HepG2 (cell line): ENCODE data around the gene HES6. TPM values are rescaled to one million over a fixed set of nuclear protein-coding genes. Genes with fewer than 3 reads are reported as not detected.

ENCODE experiments used
- BHLHE40 ChIP-seq: IDR thresholded peaks from 2 replicates; pipeline ENCODE4 v1.6.1; 2011; ENCODE audit warnings: low read length, improper control_type of control experiment
- CC2D1A ChIP-seq: sonication (generic); formaldehyde crosslinking; IDR thresholded peaks from 2 replicates; pipeline ENCODE4 v1.8.1; 2023; ENCODE audit warnings: mild to moderate bottlenecking, missing genetic modification reagents
- GABPA ChIP-seq, 2 experiments: IDR thresholded peaks; 2 replicates each; pipeline ENCODE4 v1.6.1; 2011 to 2016; ENCODE audit warnings: low read depth in 2 of 2, low read length in 1 of 2, missing biosample characterization in 1 of 2, missing genetic modification characterization in 1 of 2
- IKZF4 ChIP-seq: sonication (generic); formaldehyde crosslinking; IDR thresholded peaks from 2 replicates; pipeline ENCODE4 v1.5.1; 2020; ENCODE audit warnings: borderline replicate concordance, mild to moderate bottlenecking, low read depth, missing genetic modification reagents; ENCODE audit errors: not compliant biosample characterization
- PRPF4 ChIP-seq: fragments of 200-400 bp; formaldehyde crosslinking; IDR thresholded peaks from 2 replicates; pipeline ENCODE4 v1.6.1; 2016; ENCODE audit warnings: low read length, low read depth; ENCODE audit not compliant: poor library complexity, severe bottlenecking
- REXO4 ChIP-seq: sonication (generic); formaldehyde crosslinking; IDR thresholded peaks from 2 replicates; pipeline ENCODE4 v1.8.0; 2022; ENCODE audit warnings: missing genetic modification reagents, mild to moderate bottlenecking, borderline replicate concordance
- TAF15 ChIP-seq: fragments of 200-400 bp; formaldehyde crosslinking; IDR thresholded peaks from one replicate; pipeline ENCODE4 v1.6.1; 2018; ENCODE audit warnings: mild to moderate bottlenecking, low read depth, low read length; ENCODE audit not compliant: poor library complexity, severe bottlenecking
- TEAD3 ChIP-seq: optimal IDR thresholded peaks from 2 replicates; pipeline ENCODE3; 2016; ENCODE audit warnings: borderline replicate concordance
- WIZ ChIP-seq: sonication (generic); formaldehyde crosslinking; IDR thresholded peaks from 2 replicates; pipeline ENCODE4 v1.5.1; 2020; ENCODE audit warnings: mild to moderate bottlenecking, missing genetic modification reagents
- ZFY ChIP-seq: sonication (generic); formaldehyde crosslinking; IDR thresholded peaks from 2 replicates; pipeline ENCODE4 v1.4.0; 2020; ENCODE audit warnings: missing genetic modification reagents
- ZKSCAN8 ChIP-seq: IDR thresholded peaks from 2 replicates; pipeline ENCODE4 v1.6.1; 2016; ENCODE audit warnings: borderline replicate concordance, missing genetic modification reagents, missing compliant biosample characterization
- ZNF136 ChIP-seq: sonication (generic); formaldehyde crosslinking; IDR thresholded peaks from 2 replicates; pipeline ENCODE4 v1.8.1; 2022; ENCODE audit warnings: low read depth, mild to moderate bottlenecking, moderate library complexity, missing genetic modification reagents
- ZNF274 ChIP-seq: sonication (generic); formaldehyde crosslinking; IDR thresholded peaks from 2 replicates; pipeline ENCODE4 v1.5.1; 2020; ENCODE audit warnings: mild to moderate bottlenecking, missing genetic modification reagents
- ZNF33B ChIP-seq: sonication (generic); formaldehyde crosslinking; IDR thresholded peaks from 2 replicates; pipeline ENCODE4 v1.5.1; 2020; ENCODE audit warnings: mild to moderate bottlenecking, missing genetic modification reagents
- ZNF589 ChIP-seq: sonication (generic); formaldehyde crosslinking; conservative IDR thresholded peaks from 2 replicates; pipeline ENCODE4 v1.8.0; 2022; ENCODE audit warnings: mild to moderate bottlenecking, moderate library complexity, missing genetic modification reagents
- ZNF747 ChIP-seq: sonication (generic); formaldehyde crosslinking; IDR thresholded peaks from 2 replicates; pipeline ENCODE4 v1.8.1; 2023; ENCODE audit warnings: missing genetic modification reagents, mild to moderate bottlenecking, borderline replicate concordance
- ZNF749 ChIP-seq: sonication (generic); formaldehyde crosslinking; IDR thresholded peaks from 2 replicates; pipeline ENCODE4 v1.8.0; 2022; ENCODE audit warnings: mild to moderate bottlenecking, missing genetic modification reagents, moderate library complexity, borderline replicate concordance
- ZNF83 ChIP-seq: sonication (generic); formaldehyde crosslinking; IDR thresholded peaks from 2 replicates; pipeline ENCODE4 v1.4.0; 2020; ENCODE audit warnings: missing genetic modification reagents, mild to moderate bottlenecking, borderline replicate concordance
- polyA plus RNA-seq, 8 experiments: library from polyadenylated mRNA; depleted of rRNA in 3 of 8; stranded (reverse) in 7 of 8; unstranded in 1 of 8; fragments of >200 nt; fragmentation: Illumina TruSeq in 4 of 8; extraction: Trizol in 4 of 8; gene quantifications; 2 replicates each; pipeline versions ENCODE4 v1.2.1 to v1.2.3, GENCODE V29; 2011 to 2016; ENCODE audit warnings: low read depth in 4 of 8, missing spikeins in 1 of 8, mixed read lengths in 1 of 8; ENCODE audit not compliant: insufficient read depth in 1 of 8
- total RNA-seq, 5 experiments: library from RNA; depleted of rRNA; stranded (reverse); fragments of >200 nt; fragmentation: Illumina TruSeq; extraction: Trizol; gene quantifications; 2 replicates each; pipeline ENCODE4 v1.2.3, GENCODE V29; 2016; ENCODE audit warnings: low read depth in 1 of 5
- TF ChIP-seq, protein P1 (sequence below): IDR thresholded peaks from 2 replicates; pipeline ENCODE4 v1.6.1; 2016; ENCODE audit warnings: mild to moderate bottlenecking
- TF ChIP-seq, protein P2 (sequence below): sonication (generic); formaldehyde crosslinking; IDR thresholded peaks from 2 replicates; pipeline ENCODE4 v1.4.0; 2020; ENCODE audit warnings: mild to moderate bottlenecking, low read depth, missing genetic modification reagents
- TF ChIP-seq, protein P3 (sequence below): sonication (generic); formaldehyde crosslinking; IDR thresholded peaks from 2 replicates; pipeline ENCODE4 v1.4.0; 2020; ENCODE audit warnings: missing genetic modification reagents, borderline replicate concordance
- TF ChIP-seq, protein P4 (sequence below): sonication (generic); formaldehyde crosslinking; IDR thresholded peaks from 2 replicates; pipeline ENCODE4 v1.9.0; 2022; ENCODE audit warnings: missing genetic modification reagents, mild to moderate bottlenecking, borderline replicate concordance

HES6 gene
- total and polyA plus RNA-seq, 2 of the 13 experiments (the other 11 are each of a cell fraction or from before 2014, with no cell fraction given) = 19.5 to 82.8 TPM

DNA sequence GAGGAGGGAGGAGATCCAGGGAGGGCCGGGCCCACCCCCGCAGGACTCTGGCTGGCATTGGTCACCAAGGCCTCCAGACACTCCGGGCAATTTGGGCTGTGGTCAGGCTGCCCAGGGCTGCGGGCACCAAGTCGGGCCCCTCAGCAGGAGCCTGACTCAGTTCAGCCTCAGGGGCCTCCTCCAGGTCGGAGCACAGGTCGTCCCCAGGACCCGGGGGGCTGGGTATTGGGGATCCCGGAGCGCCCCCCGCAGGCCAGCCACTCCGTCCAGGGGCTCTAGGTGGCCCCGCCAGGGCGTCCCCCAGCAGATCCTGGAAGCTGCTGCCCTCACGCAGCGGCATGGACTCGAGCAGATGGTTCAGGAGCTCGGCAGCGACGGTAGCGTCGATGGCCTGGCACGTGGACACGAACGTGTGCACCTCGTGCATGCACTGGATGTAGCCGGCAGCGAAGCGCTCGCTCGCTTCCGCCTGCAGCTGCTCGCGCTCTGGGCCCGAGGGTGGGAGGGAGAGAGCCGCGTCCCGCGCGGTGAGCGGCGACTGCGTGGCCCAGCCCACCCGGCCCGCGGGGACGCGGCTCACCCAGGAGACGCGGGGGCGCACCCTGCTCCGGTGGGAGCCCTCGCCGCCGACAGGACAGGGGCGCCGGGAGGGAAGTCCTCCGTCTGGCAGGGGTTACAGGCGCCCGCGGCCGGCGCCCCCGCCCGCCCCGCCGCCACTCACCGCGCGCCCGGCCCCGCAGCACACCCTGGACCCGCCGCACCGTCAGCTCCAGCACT, 884 bp downstream of the HES6 start (continued):
- TF ChIP-seq IKZF4 (CRISPR knock-in tag) = peak; percentile 99
- TF ChIP-seq, protein P1, sequence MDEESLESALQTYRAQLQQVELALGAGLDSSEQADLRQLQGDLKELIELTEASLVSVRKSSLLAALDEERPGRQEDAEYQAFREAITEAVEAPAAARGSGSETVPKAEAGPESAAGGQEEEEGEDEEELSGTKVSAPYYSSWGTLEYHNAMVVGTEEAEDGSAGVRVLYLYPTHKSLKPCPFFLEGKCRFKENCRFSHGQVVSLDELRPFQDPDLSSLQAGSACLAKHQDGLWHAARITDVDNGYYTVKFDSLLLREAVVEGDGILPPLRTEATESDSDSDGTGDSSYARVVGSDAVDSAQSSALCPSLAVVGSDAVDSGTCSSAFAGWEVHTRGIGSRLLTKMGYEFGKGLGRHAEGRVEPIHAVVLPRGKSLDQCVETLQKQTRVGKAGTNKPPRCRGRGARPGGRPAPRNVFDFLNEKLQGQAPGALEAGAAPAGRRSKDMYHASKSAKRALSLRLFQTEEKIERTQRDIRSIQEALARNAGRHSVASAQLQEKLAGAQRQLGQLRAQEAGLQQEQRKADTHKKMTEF (CRISPR knock-in tag) = peak; percentile 88
- TF ChIP-seq ZNF747 (CRISPR knock-in tag) = peak; percentile 83
- TF ChIP-seq REXO4 (CRISPR knock-in tag) = peak; percentile 97
- TF ChIP-seq TEAD3 (CRISPR knock-in tag) = peak; percentile 87
- TF ChIP-seq, protein P2, sequence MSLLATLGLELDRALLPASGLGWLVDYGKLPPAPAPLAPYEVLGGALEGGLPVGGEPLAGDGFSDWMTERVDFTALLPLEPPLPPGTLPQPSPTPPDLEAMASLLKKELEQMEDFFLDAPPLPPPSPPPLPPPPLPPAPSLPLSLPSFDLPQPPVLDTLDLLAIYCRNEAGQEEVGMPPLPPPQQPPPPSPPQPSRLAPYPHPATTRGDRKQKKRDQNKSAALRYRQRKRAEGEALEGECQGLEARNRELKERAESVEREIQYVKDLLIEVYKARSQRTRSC (CRISPR knock-in tag) = peak; percentile 96; the same call in 1 of the 2 replicates
- TF ChIP-seq, protein P3, sequence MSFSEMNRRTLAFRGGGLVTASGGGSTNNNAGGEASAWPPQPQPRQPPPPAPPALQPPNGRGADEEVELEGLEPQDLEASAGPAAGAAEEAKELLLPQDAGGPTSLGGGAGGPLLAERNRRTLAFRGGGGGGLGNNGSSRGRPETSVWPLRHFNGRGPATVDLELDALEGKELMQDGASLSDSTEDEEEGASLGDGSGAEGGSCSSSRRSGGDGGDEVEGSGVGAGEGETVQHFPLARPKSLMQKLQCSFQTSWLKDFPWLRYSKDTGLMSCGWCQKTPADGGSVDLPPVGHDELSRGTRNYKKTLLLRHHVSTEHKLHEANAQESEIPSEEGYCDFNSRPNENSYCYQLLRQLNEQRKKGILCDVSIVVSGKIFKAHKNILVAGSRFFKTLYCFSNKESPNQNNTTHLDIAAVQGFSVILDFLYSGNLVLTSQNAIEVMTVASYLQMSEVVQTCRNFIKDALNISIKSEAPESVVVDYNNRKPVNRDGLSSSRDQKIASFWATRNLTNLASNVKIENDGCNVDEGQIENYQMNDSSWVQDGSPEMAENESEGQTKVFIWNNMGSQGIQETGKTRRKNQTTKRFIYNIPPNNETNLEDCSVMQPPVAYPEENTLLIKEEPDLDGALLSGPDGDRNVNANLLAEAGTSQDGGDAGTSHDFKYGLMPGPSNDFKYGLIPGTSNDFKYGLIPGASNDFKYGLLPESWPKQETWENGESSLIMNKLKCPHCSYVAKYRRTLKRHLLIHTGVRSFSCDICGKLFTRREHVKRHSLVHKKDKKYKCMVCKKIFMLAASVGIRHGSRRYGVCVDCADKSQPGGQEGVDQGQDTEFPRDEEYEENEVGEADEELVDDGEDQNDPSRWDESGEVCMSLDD = peak; percentile 97
- TF ChIP-seq GABPA (IDR thresholded peaks at IDR 0.05; ENCODE audit: low read depth, low read length) = no peak
- TF ChIP-seq GABPA (CRISPR knock-in tag; IDR thresholded peaks at IDR 0.05; ENCODE audit: low read depth) = peak; percentile 62
- TF ChIP-seq TAF15 = no peak
- peak; percentile 63; the same call in 1 of the 2 replicates for TF ChIP-seq ZFY (CRISPR knock-in tag)
- TF ChIP-seq ZNF274 = peak; percentile 96
- peak; percentile 99 for TF ChIP-seq ZNF589 (CRISPR knock-in tag)
- TF ChIP-seq ZKSCAN8 (CRISPR knock-in tag) = 0 out of 2 replicates have a peak, but pooled peaks have one; percentile 39
- peak; percentile 97; the same call in 1 of the 2 replicates for TF ChIP-seq ZNF83 (CRISPR knock-in tag)
- peak; percentile 49; the same call in 1 of the 2 replicates for TF ChIP-seq ZNF136 (CRISPR knock-in tag)
- peak; percentile 96 for TF ChIP-seq WIZ
- TF ChIP-seq, protein P4, sequence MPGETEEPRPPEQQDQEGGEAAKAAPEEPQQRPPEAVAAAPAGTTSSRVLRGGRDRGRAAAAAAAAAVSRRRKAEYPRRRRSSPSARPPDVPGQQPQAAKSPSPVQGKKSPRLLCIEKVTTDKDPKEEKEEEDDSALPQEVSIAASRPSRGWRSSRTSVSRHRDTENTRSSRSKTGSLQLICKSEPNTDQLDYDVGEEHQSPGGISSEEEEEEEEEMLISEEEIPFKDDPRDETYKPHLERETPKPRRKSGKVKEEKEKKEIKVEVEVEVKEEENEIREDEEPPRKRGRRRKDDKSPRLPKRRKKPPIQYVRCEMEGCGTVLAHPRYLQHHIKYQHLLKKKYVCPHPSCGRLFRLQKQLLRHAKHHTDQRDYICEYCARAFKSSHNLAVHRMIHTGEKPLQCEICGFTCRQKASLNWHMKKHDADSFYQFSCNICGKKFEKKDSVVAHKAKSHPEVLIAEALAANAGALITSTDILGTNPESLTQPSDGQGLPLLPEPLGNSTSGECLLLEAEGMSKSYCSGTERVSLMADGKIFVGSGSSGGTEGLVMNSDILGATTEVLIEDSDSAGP (CRISPR knock-in tag) = peak; percentile 87
- TF ChIP-seq ZNF749 = peak; percentile 95
- peak; percentile 76 for TF ChIP-seq BHLHE40
- TF ChIP-seq ZNF33B (CRISPR knock-in tag) = peak; percentile 98; the same call in 1 of the 2 replicates
- TF ChIP-seq PRPF4 = no peak
- TF ChIP-seq CC2D1A (CRISPR knock-in tag) = 0 out of 2 replicates have a peak, but pooled peaks have one; percentile 66
